Ascending aorta (tissue), 2 donors: ENCODE data around the gene PCDHGA9. TPM values are rescaled to one million over a fixed set of nuclear protein-coding genes. Genes with fewer than 3 reads are reported as not detected.

Experiments used
- DNase-seq, 2 donors: peaks; one replicate each; pipeline ENCODE4 v3.0.0-alpha.2; 2019; ENCODE audit warnings: low spot score in 2 of 2
- H3K27ac ChIP-seq, 2 donors: fragments of 200-600 bp; sonication (generic); one replicate each; pipeline ENCODE4 v1.5.1; 2016 to 2017; ENCODE audit warnings: mild to moderate bottlenecking in 1 of 2
- H3K27me3 ChIP-seq: fragments of 200-600 bp; sonication (generic); one replicate; pipeline ENCODE4 v1.5.1; 2017
- H3K36me3 ChIP-seq, 2 donors: fragments of 200-600 bp; sonication (generic); one replicate each; pipeline ENCODE4 v1.5.1; 2016
- H3K4me1 ChIP-seq, 2 donors: fragments of 200-600 bp; sonication (generic); one replicate each; pipeline ENCODE4 v1.5.1; 2016 to 2017; ENCODE audit warnings: mild to moderate bottlenecking in 1 of 2
- H3K4me3 ChIP-seq, 2 donors: fragments of 200-600 bp; sonication (generic); one replicate each; pipeline ENCODE4 v1.5.1; 2016 to 2017; ENCODE audit warnings: mild to moderate bottlenecking in 1 of 2
- H3K9me3 ChIP-seq, 2 donors: fragments of 200-600 bp; sonication (generic); one replicate each; pipeline ENCODE4 v1.5.1; 2016
- intact Hi-C: fragments of 100-400 bp; cut with DNase I; formaldehyde crosslinking; loops from one replicate; pipeline ENCODE4 v1.15.1; 2023
- total RNA-seq: library from RNA; depleted of rRNA; stranded (reverse); fragments of >200 nt; gene quantifications from one replicate; pipeline ENCODE4 v1.1.0, GENCODE V29; 2016
- TF ChIP-seq, protein P1 (sequence below), 3 experiments: fragments of 200-600 bp in 2 of 3; fragments of 450-650 bp in 1 of 3; sonication (generic) in 2 of 3; IDR thresholded peaks; one replicate each; pipeline ENCODE4 v1.5.1; 2016 to 2019; ENCODE audit warnings: antibody characterized with exemption in 3 of 3, mild to moderate bottlenecking in 1 of 3, moderate library complexity in 1 of 3

Gene PCDHGA9
- total RNA-seq, 1 donor from 2014 or later: 3.2 TPM

DNA sequence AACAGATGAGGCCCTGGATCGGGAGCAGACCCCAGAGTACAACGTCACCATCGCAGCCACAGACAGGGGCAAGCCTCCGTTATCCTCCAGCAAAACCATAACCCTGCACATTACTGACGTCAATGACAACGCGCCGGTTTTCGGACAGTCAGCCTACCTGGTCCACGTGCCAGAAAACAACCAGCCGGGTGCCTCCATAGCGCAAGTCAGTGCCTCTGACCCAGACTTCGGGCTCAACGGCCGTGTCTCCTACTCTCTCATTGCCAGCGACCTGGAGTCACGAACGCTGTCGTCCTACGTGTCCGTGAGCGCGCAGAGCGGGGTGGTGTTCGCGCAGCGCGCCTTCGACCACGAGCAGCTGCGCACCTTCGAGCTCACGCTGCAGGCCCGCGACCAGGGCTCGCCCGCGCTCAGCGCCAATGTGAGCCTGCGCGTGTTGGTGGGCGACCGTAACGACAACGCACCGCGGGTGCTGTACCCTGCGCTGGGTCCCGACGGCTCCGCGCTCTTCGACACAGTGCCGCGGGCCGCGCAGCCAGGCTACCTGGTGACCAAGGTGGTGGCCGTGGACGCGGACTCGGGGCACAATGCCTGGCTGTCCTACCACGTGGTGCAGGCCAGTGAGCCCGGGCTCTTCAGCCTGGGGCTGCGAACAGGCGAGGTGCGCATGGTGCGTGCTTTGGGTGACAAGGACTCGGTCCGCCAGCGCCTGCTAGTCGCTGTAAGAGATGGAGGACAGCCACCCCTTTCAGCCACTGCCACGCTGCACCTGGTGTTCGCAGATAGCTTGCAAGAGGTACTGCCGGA lies 16.7 kb downstream of the PCDHGA9 start:
- intact Hi-C loops: loop anchor here (5.0 kb wide), 1 partner anchor 143 kb away; no protein-coding TSS in a partner anchor
- H3K27ac ChIP-seq: no peak overlapping the region
- peaks cover 0 to 3% of the 10 kb centered on the region in 2 donors for H3K36me3 ChIP-seq
- H3K4me1 ChIP-seq: no peaks in the 10 kb centered on the region
- DNase-seq: no peak
- TF ChIP-seq, protein P1, sequence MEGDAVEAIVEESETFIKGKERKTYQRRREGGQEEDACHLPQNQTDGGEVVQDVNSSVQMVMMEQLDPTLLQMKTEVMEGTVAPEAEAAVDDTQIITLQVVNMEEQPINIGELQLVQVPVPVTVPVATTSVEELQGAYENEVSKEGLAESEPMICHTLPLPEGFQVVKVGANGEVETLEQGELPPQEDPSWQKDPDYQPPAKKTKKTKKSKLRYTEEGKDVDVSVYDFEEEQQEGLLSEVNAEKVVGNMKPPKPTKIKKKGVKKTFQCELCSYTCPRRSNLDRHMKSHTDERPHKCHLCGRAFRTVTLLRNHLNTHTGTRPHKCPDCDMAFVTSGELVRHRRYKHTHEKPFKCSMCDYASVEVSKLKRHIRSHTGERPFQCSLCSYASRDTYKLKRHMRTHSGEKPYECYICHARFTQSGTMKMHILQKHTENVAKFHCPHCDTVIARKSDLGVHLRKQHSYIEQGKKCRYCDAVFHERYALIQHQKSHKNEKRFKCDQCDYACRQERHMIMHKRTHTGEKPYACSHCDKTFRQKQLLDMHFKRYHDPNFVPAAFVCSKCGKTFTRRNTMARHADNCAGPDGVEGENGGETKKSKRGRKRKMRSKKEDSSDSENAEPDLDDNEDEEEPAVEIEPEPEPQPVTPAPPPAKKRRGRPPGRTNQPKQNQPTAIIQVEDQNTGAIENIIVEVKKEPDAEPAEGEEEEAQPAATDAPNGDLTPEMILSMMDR (IDR thresholded peaks at IDR 0.05): no peak
- no peaks in the 10 kb centered on the region for H3K27me3 ChIP-seq
- H3K9me3 ChIP-seq: peaks cover 96 to 100% of the 10 kb centered on the region in 2 donors
- H3K4me3 ChIP-seq: peak overlapping the region in 1 of 2 donors; percentile 40

DNA sequence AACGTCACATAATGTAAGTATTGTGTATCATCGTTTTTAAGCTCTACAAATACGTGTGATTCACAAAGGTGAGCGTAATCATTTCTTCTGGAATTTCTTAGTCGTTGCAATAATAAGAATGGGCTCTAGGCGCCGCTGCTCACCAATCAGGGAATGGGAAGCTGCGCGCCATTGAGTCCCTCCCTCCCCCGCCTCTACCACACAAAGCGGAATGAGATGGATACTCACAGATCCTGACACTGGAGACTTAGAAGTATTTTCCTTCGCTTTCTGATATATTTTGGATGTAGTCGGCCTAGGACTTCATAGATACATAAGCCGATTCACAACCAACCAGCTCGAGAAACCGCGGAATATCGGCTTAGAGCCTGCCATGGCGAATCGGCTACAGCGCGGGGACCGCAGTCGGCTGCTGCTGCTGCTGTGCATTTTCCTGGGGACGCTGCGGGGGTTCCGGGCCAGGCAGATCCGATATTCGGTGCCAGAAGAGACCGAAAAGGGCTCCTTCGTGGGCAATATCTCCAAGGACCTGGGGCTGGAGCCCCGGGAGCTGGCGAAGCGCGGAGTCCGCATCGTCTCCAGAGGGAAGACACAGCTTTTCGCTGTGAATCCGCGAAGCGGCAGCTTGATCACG lies 18.4 kb downstream of the PCDHGA9 start, which contains the start of gene PCDHGA11:
Gene PCDHGA11 (plus strand): TSS at position 197 of the 634 bp plus-strand sequence. CDS start 177 bp downstream, at position 374.
- peaks cover 1 to 3% of the 10 kb centered on the region in 2 donors for H3K36me3 ChIP-seq
- peaks cover 97 to 100% of the 10 kb centered on the region in 2 donors for H3K9me3 ChIP-seq
- H3K27ac ChIP-seq: no peak within 1 kb of the TSS
- TF ChIP-seq, protein P1 (IDR thresholded peaks at IDR 0.05): peak in 1 of 3 experiments; percentile 26
- peak within 1 kb of the TSS; percentile 40 to 44 for H3K4me3 ChIP-seq
- no peaks in the 10 kb centered on the region for H3K4me1 ChIP-seq
- intact Hi-C loops: loop anchor here (5.0 kb wide), 1 partner anchor 106 kb away; no protein-coding TSS in a partner anchor
- no peak for DNase-seq
- no peaks in the 10 kb centered on the region for H3K27me3 ChIP-seq

DNA sequence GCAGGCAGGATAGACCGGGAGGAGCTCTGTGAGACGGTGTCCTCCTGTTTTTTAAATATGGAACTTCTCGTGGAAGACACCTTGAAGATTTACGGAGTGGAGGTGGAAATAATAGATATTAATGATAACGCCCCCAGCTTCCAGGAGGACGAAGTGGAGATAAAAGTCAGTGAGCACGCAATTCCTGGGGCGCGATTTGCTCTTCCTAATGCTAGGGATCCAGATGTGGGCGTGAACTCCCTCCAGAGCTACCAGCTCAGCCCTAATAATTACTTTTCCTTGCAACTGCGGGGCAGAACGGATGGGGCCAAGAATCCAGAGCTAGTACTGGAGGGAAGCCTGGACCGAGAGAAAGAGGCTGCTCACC lies 18.9 kb downstream of the PCDHGA9 start:
- TF ChIP-seq, protein P1 (IDR thresholded peaks at IDR 0.05): no peak
- Histone ChIP-seq H3K4me3 (peak overlapping the region; percentile 32 to 44), H3K36me3 (peaks cover 3% of the 10 kb centered on the region in 2 donors), H3K9me3 (peaks cover 97 to 100% of the 10 kb centered on the region in 2 donors), H3K27me3 (no peaks in the 10 kb centered on the region), H3K4me1 (no peaks in the 10 kb centered on the region), H3K27ac (no peak overlapping the region)
- DNase-seq: no peak
- intact Hi-C loops: loop anchor here (5.0 kb wide), 1 partner anchor 106 kb away; no protein-coding TSS in a partner anchor

DNA sequence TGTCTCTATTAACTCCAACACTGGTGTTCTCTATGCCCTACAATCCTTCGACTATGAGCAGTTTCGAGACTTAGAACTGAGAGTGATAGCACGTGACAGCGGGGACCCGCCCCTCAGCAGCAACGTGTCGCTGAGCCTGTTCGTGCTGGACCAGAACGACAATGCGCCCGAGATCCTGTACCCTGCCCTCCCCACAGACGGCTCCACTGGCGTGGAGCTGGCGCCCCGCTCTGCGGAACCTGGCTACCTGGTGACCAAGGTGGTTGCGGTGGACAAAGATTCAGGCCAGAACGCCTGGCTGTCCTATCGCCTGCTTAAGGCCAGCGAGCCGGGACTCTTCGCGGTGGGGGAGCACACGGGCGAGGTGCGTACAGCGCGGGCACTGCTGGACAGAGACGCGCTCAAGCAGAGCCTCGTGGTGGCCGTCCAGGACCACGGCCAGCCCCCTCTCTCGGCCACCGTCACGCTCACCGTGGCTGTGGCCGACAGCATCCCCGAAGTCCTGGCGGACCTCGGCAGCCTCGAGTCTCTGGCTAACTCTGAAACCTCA lies 20.2 kb downstream of the PCDHGA9 start:
- DNase-seq: no peak
- TF ChIP-seq, protein P1 (IDR thresholded peaks at IDR 0.05): no peak
- H3K9me3 ChIP-seq: peaks cover 97 to 100% of the 10 kb centered on the region in 2 donors
- no peak overlapping the region for H3K27ac ChIP-seq
- intact Hi-C loops: loop anchor here (5.0 kb wide), 1 partner anchor 104 kb away; no protein-coding TSS in a partner anchor
- no peaks in the 10 kb centered on the region for H3K27me3 ChIP-seq
- H3K36me3 ChIP-seq: peaks cover 3% of the 10 kb centered on the region in 2 donors
- no peak overlapping the region for H3K4me3 ChIP-seq
- H3K4me1 ChIP-seq: no peaks in the 10 kb centered on the region

DNA sequence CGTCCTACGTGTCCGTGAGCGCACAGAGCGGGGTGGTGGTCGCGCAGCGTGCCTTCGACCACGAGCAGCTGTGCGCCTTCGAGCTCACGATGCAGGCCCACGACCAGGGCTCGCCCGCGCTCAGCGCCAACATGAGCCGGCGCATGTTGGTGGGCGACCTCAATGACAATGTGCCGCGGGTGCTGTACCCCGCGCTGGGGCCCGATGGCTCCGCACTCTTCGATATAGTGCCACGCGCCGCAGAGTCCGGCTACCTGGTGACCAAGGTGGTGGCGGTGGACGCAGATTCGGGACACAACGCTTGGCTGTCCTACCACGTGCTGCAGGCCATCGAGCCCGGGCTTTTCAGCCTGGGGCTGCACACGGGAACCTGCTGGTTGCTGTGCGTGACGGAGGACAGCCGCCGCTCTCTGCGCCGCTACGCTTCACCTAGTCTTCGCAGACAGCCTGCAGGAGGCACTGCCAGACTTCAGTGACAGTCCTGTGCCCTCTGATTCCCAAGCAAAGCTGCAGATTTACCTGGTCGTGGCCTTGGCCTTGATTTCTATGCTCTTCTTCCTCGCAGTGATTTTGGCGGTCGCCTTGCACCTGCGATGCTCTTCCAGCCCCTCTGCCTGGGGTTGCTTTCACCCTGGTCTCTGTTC lies 25.3 kb downstream of the PCDHGA9 start:
- H3K27ac ChIP-seq: no peak overlapping the region
- peak overlapping the region in 1 of 2 donors; percentile 35 for H3K4me3 ChIP-seq
- H3K9me3 ChIP-seq: peaks cover 97 to 100% of the 10 kb centered on the region in 2 donors
- DNase-seq: no peak
- TF ChIP-seq, protein P1 (IDR thresholded peaks at IDR 0.05): no peak
- intact Hi-C loops: no loop called here
- H3K36me3 ChIP-seq: peaks cover 0 to 3% of the 10 kb centered on the region in 2 donors
- H3K27me3 ChIP-seq: no peaks in the 10 kb centered on the region
- H3K4me1 ChIP-seq: no peaks in the 10 kb centered on the region
